ENCODE measurements around the gene RBMS3. TPM values are rescaled to one million over a fixed set of nuclear protein-coding genes. Genes with fewer than 3 reads are reported as not detected.

RBMS3 gene
- total RNA-seq, 2 experiments from 2014 or later: 1.0 TPM; not detected in 1

- Histone ChIP-seq H3K36me3 (ENCODE audit: insufficient read depth, low read length) (no peaks in the 10 kb centered on the region), H3K9me3 (ENCODE audit: low read length) (no peaks in the 10 kb centered on the region), H3K79me2 (ENCODE audit: insufficient read depth, low read depth, low read length) (no peaks in the 10 kb centered on the region), H2AFZ (ENCODE audit: low read length) (no peak overlapping the region), H4K20me1 (ENCODE audit: insufficient read depth, low read length) (no peaks in the 10 kb centered on the region), H3K4me3 (ENCODE audit: low read depth, low read length, poor library complexity, severe bottlenecking) (no peak overlapping the region), H3K4me2 (ENCODE audit: low read length) (no peak overlapping the region), H3K27ac (ENCODE audit: low read depth, low read length, poor library complexity, severe bottlenecking) (no peak overlapping the region), H3K9me2 (ENCODE audit: insufficient read depth, low read length) (no peaks in the 10 kb centered on the region), H3K4me1 (ENCODE audit: insufficient read depth, low read length, poor library complexity, severe bottlenecking) (no peaks in the 10 kb centered on the region)
- ChIA-PET POLR2A (no interaction called here), CTCF (ENCODE audit: unreplicated experiment) (no interaction called here)
- no peak for DNase-seq (ENCODE audit: low spot score)
- TF ChIP-seq EZH2phosphoT487 (IDR thresholded peaks at IDR 0.05; ENCODE audit: borderline replicate concordance, low read depth, low read length): no peak
- TF ChIP-seq CTCF (conservative IDR thresholded peaks at IDR 0.05; ENCODE audit: low read length): no peak
- intact Hi-C loops (cut with micrococcal nuclease; ENCODE audit: unreplicated experiment): no loop called here
- BruUV-seq (replicated peaks): no TSS peak
These were observed 668.3 kb downstream of the RBMS3 start for GRCh38 chr3:29949131-29949530.

- H3K4me1 ChIP-seq (ENCODE audit: insufficient read depth, low read length, poor library complexity, severe bottlenecking): no peaks in the 10 kb centered on the region
- H3K9me3 ChIP-seq (ENCODE audit: low read length): no peaks in the 10 kb centered on the region
- H3K36me3 ChIP-seq (ENCODE audit: insufficient read depth, low read length): no peaks in the 10 kb centered on the region
- POLR2A ChIA-PET: no interaction called here
- H3K4me3 ChIP-seq (ENCODE audit: low read depth, low read length, poor library complexity, severe bottlenecking): no peak overlapping the region
- H4K20me1 ChIP-seq (ENCODE audit: insufficient read depth, low read length): no peaks in the 10 kb centered on the region
- BruUV-seq (replicated peaks): no TSS peak
- no peak overlapping the region for H3K27ac ChIP-seq (ENCODE audit: low read depth, low read length, poor library complexity, severe bottlenecking)
- intact Hi-C loops (cut with micrococcal nuclease; ENCODE audit: unreplicated experiment): no loop called here
- CTCF ChIA-PET (ENCODE audit: unreplicated experiment): no interaction called here
- TF ChIP-seq CTCF (conservative IDR thresholded peaks at IDR 0.05; ENCODE audit: low read length) (no peak), EZH2phosphoT487 (IDR thresholded peaks at IDR 0.05; ENCODE audit: borderline replicate concordance, low read depth, low read length) (no peak)
- no peak overlapping the region for H3K4me2 ChIP-seq (ENCODE audit: low read length)
- no peak overlapping the region for H2AFZ ChIP-seq (ENCODE audit: low read length)
- no peaks in the 10 kb centered on the region for H3K9me2 ChIP-seq (ENCODE audit: insufficient read depth, low read length)
- no peaks in the 10 kb centered on the region for H3K79me2 ChIP-seq (ENCODE audit: insufficient read depth, low read depth, low read length)
- DNase-seq (ENCODE audit: low spot score): no peak
These were observed 669.2 kb downstream of the RBMS3 start for GRCh38 chr3:29949940-29950616.

GRCh38 chr3:29952431-29952830, 671.6 kb downstream of the RBMS3 start:
- TF ChIP-seq CTCF (conservative IDR thresholded peaks at IDR 0.05; ENCODE audit: low read length): no peak
- no peak for TF ChIP-seq EZH2phosphoT487 (IDR thresholded peaks at IDR 0.05; ENCODE audit: borderline replicate concordance, low read depth, low read length)
- Histone ChIP-seq H3K4me3 (ENCODE audit: low read depth, low read length, poor library complexity, severe bottlenecking) (no peak overlapping the region), H3K79me2 (ENCODE audit: insufficient read depth, low read depth, low read length) (no peaks in the 10 kb centered on the region), H3K27ac (ENCODE audit: low read depth, low read length, poor library complexity, severe bottlenecking) (no peak overlapping the region), H3K9me3 (ENCODE audit: low read length) (no peaks in the 10 kb centered on the region), H3K4me1 (ENCODE audit: insufficient read depth, low read length, poor library complexity, severe bottlenecking) (no peaks in the 10 kb centered on the region), H3K9me2 (ENCODE audit: insufficient read depth, low read length) (no peaks in the 10 kb centered on the region), H3K4me2 (ENCODE audit: low read length) (no peak overlapping the region), H4K20me1 (ENCODE audit: insufficient read depth, low read length) (no peaks in the 10 kb centered on the region), H2AFZ (ENCODE audit: low read length) (no peak overlapping the region), H3K36me3 (ENCODE audit: insufficient read depth, low read length) (no peaks in the 10 kb centered on the region)
- intact Hi-C loops (cut with micrococcal nuclease; ENCODE audit: unreplicated experiment): no loop called here
- ChIA-PET CTCF (ENCODE audit: unreplicated experiment) (no interaction called here), POLR2A (no interaction called here)
- no TSS peak for BruUV-seq (replicated peaks)
- no peak for DNase-seq (ENCODE audit: low spot score)

All from OCI-LY7 (cell line).